Measurements from ENCODE around the gene PDE6C.

- TF ChIP-seq, protein P1, sequence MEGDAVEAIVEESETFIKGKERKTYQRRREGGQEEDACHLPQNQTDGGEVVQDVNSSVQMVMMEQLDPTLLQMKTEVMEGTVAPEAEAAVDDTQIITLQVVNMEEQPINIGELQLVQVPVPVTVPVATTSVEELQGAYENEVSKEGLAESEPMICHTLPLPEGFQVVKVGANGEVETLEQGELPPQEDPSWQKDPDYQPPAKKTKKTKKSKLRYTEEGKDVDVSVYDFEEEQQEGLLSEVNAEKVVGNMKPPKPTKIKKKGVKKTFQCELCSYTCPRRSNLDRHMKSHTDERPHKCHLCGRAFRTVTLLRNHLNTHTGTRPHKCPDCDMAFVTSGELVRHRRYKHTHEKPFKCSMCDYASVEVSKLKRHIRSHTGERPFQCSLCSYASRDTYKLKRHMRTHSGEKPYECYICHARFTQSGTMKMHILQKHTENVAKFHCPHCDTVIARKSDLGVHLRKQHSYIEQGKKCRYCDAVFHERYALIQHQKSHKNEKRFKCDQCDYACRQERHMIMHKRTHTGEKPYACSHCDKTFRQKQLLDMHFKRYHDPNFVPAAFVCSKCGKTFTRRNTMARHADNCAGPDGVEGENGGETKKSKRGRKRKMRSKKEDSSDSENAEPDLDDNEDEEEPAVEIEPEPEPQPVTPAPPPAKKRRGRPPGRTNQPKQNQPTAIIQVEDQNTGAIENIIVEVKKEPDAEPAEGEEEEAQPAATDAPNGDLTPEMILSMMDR (IDR thresholded peaks at IDR 0.05; ENCODE audit: control extremely low read depth in 1 of 3, insufficient read depth in 1 of 3, low read depth in 1 of 3, low read length in 3 of 3): no peak
- TF ChIP-seq EP300 (IDR thresholded peaks at IDR 0.05; ENCODE audit: borderline replicate concordance in 1 of 2, low read depth in 2 of 2, low read length in 2 of 2): no peak
- no peak for TF ChIP-seq YY1 (IDR thresholded peaks at IDR 0.05; ENCODE audit: low read depth, low read length)
- no peak for TF ChIP-seq CHD1 (IDR thresholded peaks at IDR 0.05; ENCODE audit: low read depth, low read length)
- TF ChIP-seq NRF1 (IDR thresholded peaks at IDR 0.05; ENCODE audit: low read depth, low read length): no peak
- TF ChIP-seq CREB1 (IDR thresholded peaks at IDR 0.05): no peak
- no peak for TF ChIP-seq POLR2AphosphoS5 (IDR thresholded peaks at IDR 0.05; ENCODE audit: low read depth, low read length)
- TF ChIP-seq SP1 (IDR thresholded peaks at IDR 0.05; ENCODE audit: low read depth, low read length): no peak
Observed at GRCh38 chr10:93656155-93656554, 43.8 kb downstream of the PDE6C start.

Measured in H1 (cell line).